Renal cortex interstitium (tissue), 11 donors: ENCODE results near the gene NUP93. TPM values are rescaled to one million over a fixed set of nuclear protein-coding genes. Genes with fewer than 3 reads are reported as not detected.
"Not testable (repeated sequence)": the region's sequence is repeated elsewhere in the genome, so short reads cannot be mapped to it uniquely, and the experiment has no call there.

ENCODE experiments used
- DNase-seq, 11 donors: peaks; one replicate each; pipeline ENCODE4 v3.0.0-alpha.2; 2013; ENCODE audit warnings: low read depth in 9 of 11, low spot score in 4 of 11; ENCODE audit errors: extremely low read depth in 1 of 11
- polyA plus RNA-seq, 3 donors: library from polyadenylated mRNA; unstranded; fragments of 120-200 nt; gene quantifications; one replicate each; pipeline ENCODE4 v1.2.1, GENCODE V29; 2013; ENCODE audit not compliant: insufficient read length in 3 of 3

NUP93 gene
- polyA plus RNA-seq, 3 donors = 82.7 to 106 (median 89.4) TPM

DNA sequence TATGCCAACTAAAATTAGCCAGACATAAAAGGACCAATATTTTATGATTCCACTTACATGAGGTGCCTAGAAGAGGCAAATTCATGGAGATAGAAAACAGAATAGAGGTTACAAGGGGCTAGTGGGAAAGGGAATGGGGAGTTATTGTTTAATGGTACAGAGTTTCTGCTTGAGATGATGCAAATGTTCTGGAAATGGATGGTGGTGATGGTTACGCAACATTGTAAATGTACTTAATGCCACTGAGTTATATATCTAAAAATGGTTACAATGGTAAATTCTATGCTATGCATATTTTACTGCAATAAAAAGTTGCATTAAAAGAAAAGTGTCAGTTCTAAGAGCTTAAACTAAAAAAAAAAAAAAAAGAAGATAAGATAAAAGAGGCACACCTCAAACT lies 29.7 kb upstream of the NUP93 start:
- DNase-seq = no peak

- no peak for DNase-seq
Measured at GRCh38 chr16:56700631-56701030, 29.3 kb upstream of the NUP93 start.

- no peak for DNase-seq
Measured at GRCh38 chr16:56701534-56701933, 28.4 kb upstream of the NUP93 start.

DNA sequence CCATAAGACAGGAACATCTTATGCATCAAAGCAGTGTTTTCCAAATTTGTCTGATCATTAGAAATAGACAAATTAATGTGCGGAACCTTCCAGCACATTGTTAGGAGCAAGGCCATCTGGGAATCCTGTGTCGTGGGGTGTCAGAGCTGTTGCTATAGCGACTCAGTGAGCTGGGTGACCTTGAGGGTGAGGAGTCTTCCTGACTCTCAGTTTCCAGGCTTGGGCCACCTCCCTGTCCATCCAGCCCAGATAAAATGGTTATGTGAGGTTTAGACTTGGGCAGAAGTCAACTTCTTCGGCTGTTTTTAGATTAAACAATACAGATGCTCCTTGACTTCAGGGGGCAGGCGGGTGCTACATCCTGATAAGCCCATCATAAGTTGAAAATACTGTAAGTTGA lies 27.1 kb upstream of the NUP93 start:
- no peak for DNase-seq

- DNase-seq = no peak
Measured at GRCh38 chr16:56708525-56709442, 21.1 kb upstream of the NUP93 start.

GRCh38 chr16:56709443-56710040 lies 20.4 kb upstream of the NUP93 start:
- DNase-seq = no peak

GRCh38 chr16:56710181-56710737 lies 19.7 kb upstream of the NUP93 start:
- no peak for DNase-seq

DNA sequence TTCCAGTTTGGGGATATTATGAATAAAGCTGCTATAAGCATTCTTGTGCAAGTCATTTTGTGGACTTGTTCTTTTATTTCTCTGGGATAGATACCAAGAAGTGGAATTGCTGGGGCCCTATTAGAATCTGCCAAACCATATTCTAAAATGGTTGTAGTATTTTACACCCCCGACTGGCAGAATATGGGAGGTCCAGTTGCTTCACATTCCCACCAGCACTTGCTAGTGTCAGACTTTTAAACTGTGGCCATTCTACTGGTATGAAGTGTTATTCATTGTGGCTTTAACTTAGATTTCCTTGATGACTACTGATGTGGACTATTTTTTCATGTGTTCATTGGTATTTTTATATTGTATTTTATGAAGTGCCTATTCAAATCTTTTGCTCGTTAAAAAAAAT lies 18.1 kb upstream of the NUP93 start:
- no peak for DNase-seq

DNA sequence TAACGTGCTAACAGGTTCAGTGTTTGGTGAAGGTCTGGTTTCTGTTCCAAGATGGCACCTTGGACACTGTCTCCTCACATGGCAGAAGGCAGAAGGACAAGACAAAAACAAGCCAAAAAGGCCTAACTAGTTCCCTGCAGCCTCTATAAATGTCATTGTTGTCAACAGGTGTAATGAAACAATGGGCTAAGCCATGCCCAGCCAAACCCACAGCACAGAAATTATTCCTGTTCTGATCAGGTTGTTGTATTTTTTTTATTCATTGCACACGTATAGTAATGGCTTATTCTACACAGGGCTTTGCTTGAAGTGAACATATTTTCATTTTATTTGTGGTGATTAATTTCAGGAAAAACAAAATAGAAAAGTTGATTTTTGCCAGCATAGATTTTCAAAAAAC lies 16.1 kb upstream of the NUP93 start:
- no peak for DNase-seq

GRCh38 chr16:56715126-56715525 lies 14.8 kb upstream of the NUP93 start:
- DNase-seq = no peak

GRCh38 chr16:56716761-56717160 lies 13.2 kb upstream of the NUP93 start:
- DNase-seq = no peak

GRCh38 chr16:56717532-56717931 lies 12.4 kb upstream of the NUP93 start:
- DNase-seq = not testable (repeated sequence)

GRCh38 chr16:56722200-56722842 lies 7.6 kb upstream of the NUP93 start:
- no peak for DNase-seq

- no peak for DNase-seq
Measured at GRCh38 chr16:56724191-56724590, 5.7 kb upstream of the NUP93 start.

DNA sequence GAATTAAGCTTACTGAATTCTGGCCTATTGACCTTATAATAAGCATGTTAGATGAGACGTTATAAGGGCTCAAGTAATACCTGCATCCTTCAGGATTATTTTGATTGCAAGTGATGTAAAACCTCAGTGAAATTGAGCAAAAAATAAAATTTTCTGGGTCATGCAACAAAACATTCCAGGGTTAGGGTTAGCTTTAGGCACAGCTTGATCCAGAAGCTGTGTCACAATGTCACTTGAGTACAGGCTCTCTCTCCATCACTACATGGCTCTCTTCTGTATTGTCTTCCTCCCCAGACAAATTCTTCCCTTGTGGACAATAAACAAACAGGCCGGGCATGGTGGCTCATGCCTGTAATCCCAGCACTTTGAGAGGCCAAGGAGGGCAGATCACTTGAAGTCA lies 3.6 kb upstream of the NUP93 start:
- DNase-seq = no peak

DNA sequence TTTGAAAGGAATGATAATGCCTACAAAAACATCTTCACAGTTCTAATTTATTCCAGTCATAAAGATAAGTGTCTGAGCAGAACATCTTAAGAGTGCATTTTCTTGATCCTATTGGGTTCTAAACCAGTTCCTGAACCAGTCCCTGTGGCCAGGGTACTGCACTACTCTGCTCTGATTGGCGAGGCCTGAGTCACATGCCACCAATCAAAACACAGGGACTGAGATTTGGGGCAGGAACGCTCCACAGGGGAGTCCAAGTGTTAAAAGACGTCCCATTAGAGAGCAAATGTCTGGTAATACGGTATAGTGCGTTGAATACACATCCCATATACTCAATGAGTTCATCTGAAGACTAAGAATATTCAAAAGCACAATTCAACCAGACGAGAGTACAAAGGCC lies 3.0 kb upstream of the NUP93 start:
- DNase-seq = no peak

DNA sequence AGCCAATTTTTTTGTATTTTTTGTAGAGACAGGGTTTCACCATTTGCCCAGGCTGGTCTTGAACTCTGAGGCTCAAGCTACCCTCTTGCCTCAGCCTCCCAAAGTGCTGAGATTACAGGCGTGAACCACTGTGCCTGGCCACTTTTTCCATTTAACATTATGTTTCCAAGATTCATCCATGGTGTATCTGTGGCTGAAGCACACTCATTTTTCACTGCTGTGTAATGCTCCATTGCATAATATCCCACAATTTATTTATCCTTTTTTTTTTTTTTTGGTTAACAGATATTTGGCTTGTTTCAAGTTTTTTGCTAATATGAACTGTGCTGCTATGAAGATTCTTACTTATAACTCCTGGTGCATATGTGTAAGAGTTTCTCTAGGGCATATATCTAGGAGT lies 1.9 kb upstream of the NUP93 start:
- DNase-seq = no peak

DNA sequence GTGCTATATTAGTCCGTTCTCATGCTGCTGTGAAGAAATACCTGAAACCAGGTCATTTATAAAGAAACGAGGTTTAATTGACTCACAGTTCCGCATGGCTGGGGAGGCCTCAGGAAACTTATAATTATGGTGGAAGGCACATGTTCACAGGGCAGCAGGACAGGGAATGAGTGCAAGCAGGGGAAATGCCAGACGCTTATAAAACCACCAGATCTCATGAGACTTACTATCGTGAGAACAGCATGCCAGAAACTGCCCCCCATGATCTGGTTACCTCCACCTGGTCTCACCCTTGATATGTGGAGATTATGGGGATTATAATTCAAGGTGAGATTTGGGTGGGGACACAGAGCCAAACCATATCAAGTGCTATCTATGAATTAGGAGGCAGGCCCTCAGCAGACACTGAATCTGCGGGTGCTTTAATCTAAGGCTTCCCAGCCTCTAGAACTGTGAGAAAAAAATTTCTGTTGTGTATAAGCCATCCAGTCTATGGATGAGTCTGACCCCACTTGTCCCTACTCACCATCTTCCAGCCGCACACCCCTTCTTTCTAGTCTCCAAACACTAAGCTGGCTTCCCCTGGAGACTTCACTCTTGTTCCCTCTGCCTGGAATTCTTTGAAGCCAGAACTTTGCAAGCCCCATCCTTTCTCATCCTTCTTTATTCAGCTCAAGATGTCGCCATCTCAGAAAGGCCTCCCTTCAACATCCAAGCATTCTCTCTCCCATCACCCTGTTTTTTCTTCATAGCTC lies 772 bp upstream of the NUP93 start:
- peak in 2 of 11 donors; percentile 20 to 37 for DNase-seq

DNA sequence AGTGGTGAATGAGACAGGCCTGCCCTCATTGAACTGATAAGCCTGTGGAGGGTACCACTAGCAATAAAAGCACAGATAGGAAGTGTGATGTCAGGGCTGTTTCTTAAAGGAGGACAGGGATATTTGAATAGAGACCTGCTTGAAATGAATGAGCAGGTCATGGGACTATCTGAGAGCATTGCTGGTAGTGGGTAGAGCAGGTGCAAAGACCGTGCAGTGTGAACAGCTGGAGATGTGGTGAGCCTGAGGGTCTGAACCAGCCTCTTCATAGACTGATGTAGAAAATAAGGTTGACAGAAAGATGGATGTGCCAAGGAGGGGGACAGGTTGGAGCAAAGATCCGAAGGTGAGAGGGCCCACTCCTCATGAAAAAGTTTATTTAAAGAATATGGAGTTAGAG lies 2.4 kb downstream of the NUP93 start:
- no peak for DNase-seq
